Nephron progenitor cell (in vitro differentiated cells): ENCODE data around the gene SFMBT2.
"Not testable (repeated sequence)": the region's sequence is repeated elsewhere in the genome, so short reads cannot be mapped to it uniquely, and the experiment has no call there.

Experiments used
- DNase-seq: peaks from one replicate; pipeline ENCODE4 v3.0.0; 2021
- H3K27ac Mint-ChIP-seq: 2 replicates; pipeline ENCODE4 v1.8.0; 2021; ENCODE audit warnings: mild to moderate bottlenecking, moderate library complexity, mixed read lengths
- H3K27me3 Mint-ChIP-seq: 2 replicates; pipeline ENCODE4 v1.8.0; 2021; ENCODE audit warnings: mild to moderate bottlenecking, low read depth, mixed read lengths; ENCODE audit not compliant: poor library complexity
- H3K36me3 Mint-ChIP-seq: 2 replicates; pipeline ENCODE4 v1.8.0; 2021; ENCODE audit warnings: low read depth, mixed read lengths
- H3K4me1 Mint-ChIP-seq: 2 replicates; pipeline ENCODE4 v1.8.0; 2021; ENCODE audit warnings: mixed read lengths
- H3K4me3 Mint-ChIP-seq: 2 replicates; pipeline ENCODE4 v1.8.0; 2021; ENCODE audit warnings: mild to moderate bottlenecking, moderate library complexity, mixed read lengths
- H3K9me3 Mint-ChIP-seq: 2 replicates; pipeline ENCODE4 v1.8.0; 2021; ENCODE audit warnings: mild to moderate bottlenecking, moderate library complexity, mixed read lengths
- TF ChIP-seq, protein P1 (sequence below): fragments of 200-600 bp; sonication (generic); IDR thresholded peaks from 2 replicates; pipeline ENCODE4 v1.5.0; 2021; ENCODE audit warnings: antibody characterized with exemption

Gene SFMBT2

DNA sequence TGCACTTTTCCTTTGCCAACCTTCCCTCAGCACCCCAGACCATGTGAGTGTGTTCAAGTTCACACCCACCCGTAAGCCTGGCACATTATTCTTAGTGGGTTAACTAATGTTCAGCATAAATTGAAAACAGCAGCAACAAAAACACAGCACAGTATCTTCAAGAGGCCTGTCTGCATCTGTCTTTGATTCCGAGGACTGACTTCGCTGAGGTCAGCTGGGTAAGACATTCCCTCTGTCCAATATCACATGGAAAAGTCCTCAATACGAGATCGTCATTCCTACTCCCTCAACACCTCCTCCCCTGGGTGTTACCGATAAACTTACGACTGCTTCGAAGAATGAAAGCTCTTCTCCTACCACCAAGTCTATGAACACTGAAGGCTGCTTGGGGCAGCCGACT is 218.8 kb downstream of the SFMBT2 start:
- Mint-ChIP-seq H3K4me1 (peaks cover 17% of the 10 kb centered on the region), H3K27ac (no peak overlapping the region), H3K9me3 (peaks cover 25% of the 10 kb centered on the region), H3K27me3 (peaks cover 9% of the 10 kb centered on the region), H3K4me3 (no peak overlapping the region), H3K36me3 (peaks cover 60% of the 10 kb centered on the region)
- DNase-seq = no peak
- TF ChIP-seq, protein P1, sequence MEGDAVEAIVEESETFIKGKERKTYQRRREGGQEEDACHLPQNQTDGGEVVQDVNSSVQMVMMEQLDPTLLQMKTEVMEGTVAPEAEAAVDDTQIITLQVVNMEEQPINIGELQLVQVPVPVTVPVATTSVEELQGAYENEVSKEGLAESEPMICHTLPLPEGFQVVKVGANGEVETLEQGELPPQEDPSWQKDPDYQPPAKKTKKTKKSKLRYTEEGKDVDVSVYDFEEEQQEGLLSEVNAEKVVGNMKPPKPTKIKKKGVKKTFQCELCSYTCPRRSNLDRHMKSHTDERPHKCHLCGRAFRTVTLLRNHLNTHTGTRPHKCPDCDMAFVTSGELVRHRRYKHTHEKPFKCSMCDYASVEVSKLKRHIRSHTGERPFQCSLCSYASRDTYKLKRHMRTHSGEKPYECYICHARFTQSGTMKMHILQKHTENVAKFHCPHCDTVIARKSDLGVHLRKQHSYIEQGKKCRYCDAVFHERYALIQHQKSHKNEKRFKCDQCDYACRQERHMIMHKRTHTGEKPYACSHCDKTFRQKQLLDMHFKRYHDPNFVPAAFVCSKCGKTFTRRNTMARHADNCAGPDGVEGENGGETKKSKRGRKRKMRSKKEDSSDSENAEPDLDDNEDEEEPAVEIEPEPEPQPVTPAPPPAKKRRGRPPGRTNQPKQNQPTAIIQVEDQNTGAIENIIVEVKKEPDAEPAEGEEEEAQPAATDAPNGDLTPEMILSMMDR = no peak

DNA sequence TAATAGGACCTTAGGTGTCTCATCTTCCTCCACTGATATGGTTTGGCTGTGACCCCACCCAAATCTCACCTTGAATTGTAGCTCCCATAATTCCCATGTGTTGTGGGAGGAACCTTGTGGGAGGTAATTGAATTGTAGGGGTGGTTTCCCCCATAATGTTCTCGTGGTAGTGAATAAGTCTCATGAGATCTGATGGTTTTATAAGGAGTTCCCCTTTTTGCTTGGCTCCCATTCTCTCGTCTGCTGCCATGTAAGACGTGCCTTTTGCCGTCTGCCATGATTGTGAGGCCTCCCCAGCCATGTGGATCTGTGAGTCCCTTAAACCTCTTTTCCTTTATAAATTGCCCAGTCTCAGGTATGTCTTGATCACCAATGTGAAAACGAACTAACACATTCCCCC is 220.1 kb downstream of the SFMBT2 start:
- H3K36me3 Mint-ChIP-seq = peaks cover 48% of the 10 kb centered on the region
- not testable (repeated sequence) for H3K27ac Mint-ChIP-seq, DNase-seq, H3K27me3 Mint-ChIP-seq, H3K4me3 Mint-ChIP-seq
- peaks cover 16% of the 10 kb centered on the region for H3K9me3 Mint-ChIP-seq
- H3K4me1 Mint-ChIP-seq = peaks cover 21% of the 10 kb centered on the region

- Mint-ChIP-seq H3K36me3 (peaks cover 45% of the 10 kb centered on the region), H3K9me3 (peaks cover 9% of the 10 kb centered on the region), H3K4me1 (peaks cover 30% of the 10 kb centered on the region), H3K27ac (no peak overlapping the region), H3K4me3 (no peak overlapping the region), H3K27me3 (peaks cover 6% of the 10 kb centered on the region)
- no peak for DNase-seq
- TF ChIP-seq, protein P1 = no peak
Measured at GRCh38 chr10:7189909-7190308, 220.9 kb downstream of the SFMBT2 start.

- H3K27ac Mint-ChIP-seq = no peak overlapping the region
- H3K4me3 Mint-ChIP-seq = no peak overlapping the region
- peaks cover 40% of the 10 kb centered on the region for H3K36me3 Mint-ChIP-seq
Measured at GRCh38 chr10:7188456-7189050, 222.3 kb downstream of the SFMBT2 start.

DNA sequence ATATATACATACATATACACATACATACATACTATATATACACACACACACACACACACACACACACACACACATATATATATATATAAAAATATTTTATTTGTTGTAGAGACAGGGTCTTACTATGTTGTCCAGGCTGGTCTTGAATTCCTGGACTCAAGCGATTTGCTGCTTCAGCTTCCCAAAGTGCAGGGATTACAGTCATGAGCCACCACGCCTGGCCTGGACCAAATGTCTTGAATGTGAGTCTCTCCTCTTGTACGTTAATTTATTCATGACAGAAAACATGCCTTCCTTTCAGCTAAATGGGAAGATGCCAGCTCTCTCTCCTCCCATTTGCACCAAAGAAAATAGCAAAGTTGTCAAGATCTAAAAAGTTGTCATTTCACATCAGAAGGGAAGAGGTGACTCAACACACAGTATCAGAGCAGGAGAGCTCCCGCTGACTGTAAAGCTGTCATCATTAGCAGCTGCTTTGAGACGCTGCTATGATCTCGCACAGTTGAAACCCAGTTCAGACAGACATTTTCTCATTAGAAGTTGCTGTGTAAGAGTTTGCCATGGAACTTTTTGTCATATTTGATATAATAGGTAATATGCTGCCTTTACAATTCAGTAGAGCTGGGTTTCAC is 224.3 kb downstream of the SFMBT2 start:
- DNase-seq = no peak
- H3K4me1 Mint-ChIP-seq = peaks cover 47% of the 10 kb centered on the region
- H3K36me3 Mint-ChIP-seq = peaks cover 29% of the 10 kb centered on the region
- H3K27me3 Mint-ChIP-seq = peaks cover 6% of the 10 kb centered on the region
- peaks cover 3% of the 10 kb centered on the region for H3K9me3 Mint-ChIP-seq
- H3K4me3 Mint-ChIP-seq = no peak overlapping the region
- TF ChIP-seq, protein P1 = no peak
- no peak overlapping the region for H3K27ac Mint-ChIP-seq

More at GRCh38 chr10:7188456-7189050, 222.3 kb downstream of the SFMBT2 start:
- DNase-seq = no peak
- TF ChIP-seq, protein P1 = no peak
- Mint-ChIP-seq H3K27me3 (peaks cover 6% of the 10 kb centered on the region), H3K9me3 (peaks cover 3% of the 10 kb centered on the region), H3K4me1 (peaks cover 43% of the 10 kb centered on the region)

GRCh38 chr10:7185367-7185690 is 225.5 kb downstream of the SFMBT2 start:
- Mint-ChIP-seq H3K27ac (no peak overlapping the region), H3K36me3 (peaks cover 19% of the 10 kb centered on the region)

More at GRCh38 chr10:7185367-7185690, 225.5 kb downstream of the SFMBT2 start:
- peaks cover 3% of the 10 kb centered on the region for H3K27me3 Mint-ChIP-seq
- no peak overlapping the region for H3K4me3 Mint-ChIP-seq
- H3K9me3 Mint-ChIP-seq = peaks cover 3% of the 10 kb centered on the region
- no peak for DNase-seq
- peaks cover 52% of the 10 kb centered on the region for H3K4me1 Mint-ChIP-seq
- TF ChIP-seq, protein P1 = no peak
